K562 (cell line): Measurements from ENCODE around the gene RYR1. TPM values are rescaled to one million over a fixed set of nuclear protein-coding genes. Genes with fewer than 3 reads are reported as not detected.

Experiments used
- ATAC-seq: fragments of 200-7000 bp; cut with Tn5 transposase; 3 replicates; pipeline ENCODE4 v1.9.1; 2020; ENCODE audit warnings: moderate library complexity
- BruUV-seq: library from RNA; stranded (reverse); fragments of 400-500 nt; replicated peaks from 2 replicates; lab custom pipeline; 2021; lab: Mats Ljungman, UMichigan
- CTCF ChIA-PET: fragments of 300-600 bp; formaldehyde crosslinking; extraction: SDS; loops from one replicate; lab custom pipeline; 2021; ENCODE audit warnings: low intra/inter-chr PET ratio; lab: Yijun Ruan, JAX
- POLR2A ChIA-PET: fragments of 300-600, 350-650 bp; sonication (Branson Sonifier 250); formaldehyde crosslinking; extraction: SDS; loops from one replicate; lab custom pipeline; 2021; ENCODE audit warnings: antibody characterized with exemption, inconsistent platforms; lab: Yijun Ruan, JAX
- DNase-seq, 4 experiments: peaks; one replicate each; pipeline versions ENCODE4 v3.0.0 to v3.0.0-alpha.2; 2011 to 2018; ENCODE audit warnings: low spot score in 3 of 4, mixed read lengths in 3 of 4; ENCODE audit errors: extremely low read depth in 1 of 4
- FAIRE-seq: peaks from 2 replicates; lab custom pipeline; 2011; peaks lifted over from hg19 to GRCh38; lab: Jason Lieb, UNC
- H2AFZ ChIP-seq: 2 replicates; pipeline ENCODE4 v1.6.0; 2011; ENCODE audit warnings: low read depth, low read length, control low read depth, inconsistent platforms
- H3K27ac ChIP-seq: fragments of 200-600 bp; 3 replicates; pipeline ENCODE4 v1.8.0; 2011; ENCODE audit warnings: low read depth, mild to moderate bottlenecking, control low read depth, inconsistent platforms, low read length, moderate library complexity, mixed read lengths; ENCODE audit errors: extremely low read depth
- H3K27me3 ChIP-seq, 2 experiments: fragments of 300-600 bp in 1 of 2; 2 replicates in 1 of 2; 3 replicates in 1 of 2; pipeline versions ENCODE4 v1.6.0 to v1.8.0; 2011; ENCODE audit warnings: inconsistent platforms in 2 of 2, low read length in 2 of 2, mild to moderate bottlenecking in 1 of 2, mixed read lengths in 1 of 2, moderate library complexity in 1 of 2; ENCODE audit not compliant: control insufficient read depth in 2 of 2, insufficient read depth in 2 of 2
- H3K36me3 ChIP-seq: fragments of 300-600 bp; 3 replicates; pipeline ENCODE4 v1.8.0; 2011; ENCODE audit warnings: mild to moderate bottlenecking, low read length, inconsistent platforms; ENCODE audit not compliant: control insufficient read depth, insufficient read depth
- H3K4me1 ChIP-seq, 2 experiments: fragments of 200-600 bp in 1 of 2; replicated peaks in 1 of 2; 2 replicates in 1 of 2; 3 replicates in 1 of 2; pipeline versions ENCODE4 v1.5.1 to v1.8.0; 2011; ENCODE audit warnings: inconsistent platforms in 2 of 2, low read length in 2 of 2, mild to moderate bottlenecking in 1 of 2, mixed read lengths in 1 of 2, moderate library complexity in 1 of 2; ENCODE audit not compliant: control insufficient read depth in 2 of 2, insufficient read depth in 2 of 2
- H3K4me2 ChIP-seq: 2 replicates; pipeline ENCODE4 v1.6.1; 2011; ENCODE audit warnings: low read length, control low read depth, inconsistent platforms, mixed read lengths; ENCODE audit not compliant: insufficient read depth
- H3K4me3 ChIP-seq: fragments of 200-600 bp; sonication (generic), shearing (Covaris generic); 2 replicates; pipeline ENCODE4 v1.5.1; 2016; ENCODE audit warnings: control low read depth, inconsistent platforms
- H3K79me2 ChIP-seq: fragments of 200-600 bp; 3 replicates; pipeline ENCODE4 v1.8.0; 2011; ENCODE audit warnings: low read length, inconsistent platforms; ENCODE audit not compliant: control insufficient read depth, insufficient read depth
- H3K9ac ChIP-seq, 2 experiments: 2 replicates each; pipeline versions ENCODE4 v1.6.0 to v1.6.1; 2011; ENCODE audit warnings: low read depth in 2 of 2, low read length in 2 of 2, control low read depth in 1 of 2, inconsistent platforms in 1 of 2, mild to moderate bottlenecking in 1 of 2, mixed read lengths in 1 of 2; ENCODE audit not compliant: insufficient read depth in 1 of 2
- H3K9me1 ChIP-seq: one replicate; pipeline ENCODE4 v1.6.0; 2011; ENCODE audit warnings: inconsistent platforms, mild to moderate bottlenecking, low read length, moderate library complexity; ENCODE audit not compliant: control insufficient read depth, insufficient read depth
- H3K9me3 ChIP-seq: replicated peaks from 2 replicates; pipeline ENCODE4 v1.5.1; 2011; ENCODE audit warnings: low read depth, low read length, inconsistent platforms; ENCODE audit not compliant: control insufficient read depth, insufficient read depth
- H4K20me1 ChIP-seq: replicated peaks from 2 replicates; pipeline ENCODE4 v1.6.1; 2011; ENCODE audit warnings: low read length, inconsistent platforms, mixed read lengths; ENCODE audit not compliant: control insufficient read depth, insufficient read depth
- E2F3 ChIP-seq: fragments of 250-450 bp; sonication (Bioruptor Pico); IDR thresholded peaks from 2 replicates; pipeline ENCODE4 v1.4.0; 2020; ENCODE audit warnings: mild to moderate bottlenecking
- FUS ChIP-seq: fragments of 200-400 bp; formaldehyde crosslinking; optimal IDR thresholded peaks from 2 replicates; pipeline ENCODE3; 2017; ENCODE audit warnings: low read depth, low read length
- IRF2 ChIP-seq: sonication (generic); formaldehyde crosslinking; IDR thresholded peaks from 2 replicates; pipeline ENCODE4 v1.8.1; 2022; ENCODE audit warnings: mild to moderate bottlenecking, missing genetic modification reagents
- L3MBTL2 ChIP-seq: fragments of 450-650 bp; IDR thresholded peaks from 2 replicates; pipeline ENCODE4 v1.6.1; 2016; ENCODE audit warnings: mild to moderate bottlenecking, moderate library complexity
- POLR2AphosphoS2 ChIP-seq: IDR thresholded peaks from 2 replicates; pipeline ENCODE4 v1.6.1; 2012; ENCODE audit warnings: low read length, improper control_type of control experiment
- PPARD ChIP-seq: fragments of 250-450 bp; sonication (Bioruptor Pico); IDR thresholded peaks from 2 replicates; pipeline ENCODE4 v1.8.0; 2022; ENCODE audit warnings: inconsistent platforms, mild to moderate bottlenecking, moderate library complexity
- SIX5 ChIP-seq, 2 experiments: IDR thresholded peaks; 2 replicates each; pipeline ENCODE4 v1.6.1; 2011; ENCODE audit warnings: low read length in 2 of 2, borderline replicate concordance in 1 of 2, low read depth in 1 of 2, mild to moderate bottlenecking in 1 of 2, moderate library complexity in 1 of 2; ENCODE audit not compliant: insufficient read depth in 1 of 2
- TAF15 ChIP-seq: fragments of 200-400 bp; formaldehyde crosslinking; IDR thresholded peaks from 2 replicates; pipeline ENCODE4 v1.6.1; 2017; ENCODE audit warnings: mild to moderate bottlenecking, low read depth, low read length, moderate library complexity
- ZNF23 ChIP-seq: fragments of 250-450 bp; sonication (Bioruptor Pico); IDR thresholded peaks from 2 replicates; pipeline ENCODE4 v1.4.0; 2020; ENCODE audit warnings: mild to moderate bottlenecking
- ZNF253 ChIP-seq: fragments of 250-450 bp; sonication (Bioruptor Pico); conservative IDR thresholded peaks from 2 replicates; pipeline ENCODE4 v1.6.1; 2021; ENCODE audit warnings: mild to moderate bottlenecking
- ZNF436 ChIP-seq: fragments of 250-450, 450-650 bp; sonication (Bioruptor Pico); formaldehyde crosslinking; IDR thresholded peaks from 2 replicates; pipeline ENCODE4 v1.7.0; 2020; ENCODE audit warnings: mild to moderate bottlenecking
- ZNF77 ChIP-seq: fragments of 250-450 bp; sonication (Bioruptor Pico); IDR thresholded peaks from 2 replicates; pipeline ENCODE4 v1.5.0; 2020
- WGBS: fragments of 100-300 bp; shearing (Covaris generic); methylation state at CpG from one replicate; pipeline ENCODE4 v1.1.6; 2016; ENCODE audit warnings: low coverage, mixed read lengths; ENCODE audit not compliant: insufficient coverage; ENCODE audit errors: missing lambda C conversion rate; 5-methylcytosine and 5-hydroxymethylcytosine counted together
- in situ Hi-C: fragments of 300-500 bp; cut with MboI; formaldehyde crosslinking; loops from 4 replicates; pipeline ENCODE4 v1.15.0; 2018; ENCODE audit warnings: inconsistent platforms, mixed read lengths
- intact Hi-C: fragments of 100-400 bp; cut with micrococcal nuclease; formaldehyde crosslinking; loops from 2 replicates; pipeline ENCODE4 v1.14.2; 2022
- polyA plus RNA-seq, 8 experiments: library from polyadenylated mRNA; depleted of rRNA in 4 of 8; stranded (reverse) in 5 of 8; unstranded in 3 of 8; fragments of >200 nt; fragmentation: Nextera tagmentation in 2 of 8; fragmentation: Illumina TruSeq in 1 of 8; extraction: Ambion mirVana in 2 of 8; extraction: Trizol in 1 of 8; gene quantifications; 2 replicates each; pipeline versions ENCODE4 v1.2.1 to v1.2.3, GENCODE V29; 2011 to 2014; ENCODE audit warnings: inconsistent platforms in 1 of 8, missing spikeins in 1 of 8
- total RNA-seq, 7 experiments: library from RNA; depleted of rRNA in 6 of 7; stranded (reverse); fragments of >200 nt in 6 of 7; fragmentation: Illumina TruSeq in 2 of 7; extraction: Trizol in 2 of 7; gene quantifications; 2 replicates each; pipeline versions ENCODE4 v1.2.1 to v1.2.3, GENCODE V29; 2011 to 2021; ENCODE audit warnings: low replicate concordance in 1 of 7

Gene RYR1
- total and polyA plus RNA-seq, 9 of the 15 experiments (the other 6 are each of a cell fraction or from before 2014, with no cell fraction given), result 0.11 to 7.4 (median 3.7) TPM

GRCh38 chr19:38549942-38550341 lies 116.5 kb downstream of the RYR1 start:
- no peaks in the 10 kb centered on the region for H3K9me1 ChIP-seq
- TF ChIP-seq ZNF253 (CRISPR knock-in tag), result no peak
- TF ChIP-seq IRF2 (CRISPR knock-in tag), result no peak
- no peak for TF ChIP-seq ZNF77 (CRISPR knock-in tag)
- no peak for TF ChIP-seq L3MBTL2
- no peak for TF ChIP-seq ZNF23 (CRISPR knock-in tag)
- TF ChIP-seq E2F3, result no peak
- no peak for TF ChIP-seq POLR2AphosphoS2
- TF ChIP-seq TAF15, result no peak
- no peak for TF ChIP-seq PPARD
- TF ChIP-seq ZNF436 (CRISPR knock-in tag), result no peak
- TF ChIP-seq FUS, result no peak
- TF ChIP-seq SIX5 (IDR thresholded peaks at IDR 0.05; ENCODE audit: borderline replicate concordance in 1 of 2, insufficient read depth in 1 of 2, low read depth in 1 of 2, low read length in 2 of 2), result no peak
- TF ChIP-seq, all 486 proteins: peak for 0
- Histone ChIP-seq H3K4me1 (peaks cover 17 to 23% of the 10 kb centered on the region in 2 experiments), H4K20me1 (no peaks in the 10 kb centered on the region), H3K27me3 (no peaks in the 10 kb centered on the region), H3K4me2 (no peak overlapping the region), H3K79me2 (no peaks in the 10 kb centered on the region), H3K27ac (no peak overlapping the region), H3K4me3 (no peak overlapping the region), H3K9ac (no peak overlapping the region), H2AFZ (peak overlapping the region; percentile 0; the same call in 1 of the 2 replicates), H3K9me3 (no peaks in the 10 kb centered on the region), H3K36me3 (no peaks in the 10 kb centered on the region)
- ATAC-seq, result no peak
- FAIRE-seq, result peak; percentile 23
- CTCF ChIA-PET, result no interaction called here
- POLR2A ChIA-PET, result no interaction called here
- intact Hi-C loops (loop anchor here (10.0 kb wide), 1 partner anchor 185 kb away; no protein-coding TSS in a partner anchor), in situ Hi-C loops (no loop called here)
- DNase-seq, result no peak
- BruUV-seq, result no TSS peak
- 51% methylated on average over 4 of the region's 4 CpGs for WGBS
